ENCODE measurements around the gene GLT1D1.

GRCh38 chr12:128992116-128992515 lies 138.8 kb downstream of the GLT1D1 start:
- TF ChIP-seq ZNF274 (IDR thresholded peaks at IDR 0.05; ENCODE audit: low read depth, low read length) (no peak), CTCF (IDR thresholded peaks at IDR 0.05 in 2 of 3, conservative IDR thresholded peaks at IDR 0.05 in 1 of 3; ENCODE audit: borderline replicate concordance in 1 of 3, insufficient read depth in 1 of 3, low read depth in 2 of 3, low read length in 2 of 3) (no peak), EGR1 (IDR thresholded peaks at IDR 0.05; ENCODE audit: low read depth) (no peak), RAD21 (IDR thresholded peaks at IDR 0.05; ENCODE audit: low read depth) (no peak), EZH2phosphoT487 (IDR thresholded peaks at IDR 0.05; ENCODE audit: borderline replicate concordance) (no peak), POLR2AphosphoS5 (IDR thresholded peaks at IDR 0.05; ENCODE audit: low read depth, low read length) (no peak), POLR2A (IDR thresholded peaks at IDR 0.05; ENCODE audit: borderline replicate concordance, extremely low read depth, insufficient read depth, insufficient read length) (no peak), SIN3A (IDR thresholded peaks at IDR 0.05; ENCODE audit: low read depth) (no peak), YY1 (IDR thresholded peaks at IDR 0.05; ENCODE audit: extremely low read depth, insufficient replicate concordance, low read depth, low read length) (no peak), SP1 (IDR thresholded peaks at IDR 0.05; ENCODE audit: low read depth) (no peak)
